ENCODE results near the gene ETNK2.

The ETNK2 gene

GRCh38 chr1:204149635-204150565 is 1.9 kb downstream of the ETNK2 start:
- no peak for DNase-seq (ENCODE audit: extremely low read depth in 1 of 2, low read depth in 1 of 2)

- no peak for DNase-seq (ENCODE audit: extremely low read depth in 1 of 2, low read depth in 1 of 2)
Observed at GRCh38 chr1:204149107-204149506, 2.7 kb downstream of the ETNK2 start.

GRCh38 chr1:204147406-204148383 is 4.1 kb downstream of the ETNK2 start:
- DNase-seq (ENCODE audit: extremely low read depth in 1 of 2, low read depth in 1 of 2) = no peak

- no peak for DNase-seq (ENCODE audit: extremely low read depth in 1 of 2, low read depth in 1 of 2)
Observed at GRCh38 chr1:204146965-204147364, 4.9 kb downstream of the ETNK2 start.

- DNase-seq (ENCODE audit: extremely low read depth in 1 of 2, low read depth in 1 of 2) = no peak
Observed at GRCh38 chr1:204146309-204146708, 5.5 kb downstream of the ETNK2 start.

- DNase-seq (ENCODE audit: extremely low read depth in 1 of 2, low read depth in 1 of 2) = no peak
Observed at GRCh38 chr1:204145033-204145504, 6.8 kb downstream of the ETNK2 start.

GRCh38 chr1:204143276-204144041 is 8.4 kb downstream of the ETNK2 start:
- DNase-seq (ENCODE audit: extremely low read depth in 1 of 2, low read depth in 1 of 2) = no peak

GRCh38 chr1:204142032-204142974 is 9.5 kb downstream of the ETNK2 start:
- no peak for DNase-seq (ENCODE audit: extremely low read depth in 1 of 2, low read depth in 1 of 2)

GRCh38 chr1:204141131-204141530 is 10.7 kb downstream of the ETNK2 start:
- no peak for DNase-seq (ENCODE audit: extremely low read depth in 1 of 2, low read depth in 1 of 2)

GRCh38 chr1:204139952-204140351 is 11.9 kb downstream of the ETNK2 start:
- DNase-seq (ENCODE audit: extremely low read depth in 1 of 2, low read depth in 1 of 2) = no peak

GRCh38 chr1:204139088-204139487 is 12.8 kb downstream of the ETNK2 start:
- DNase-seq (ENCODE audit: extremely low read depth in 1 of 2, low read depth in 1 of 2) = no peak

GRCh38 chr1:204136814-204137213 is 15.0 kb downstream of the ETNK2 start:
- no peak for DNase-seq (ENCODE audit: extremely low read depth in 1 of 2, low read depth in 1 of 2)

GRCh38 chr1:204134103-204134502 is 17.7 kb downstream of the ETNK2 start:
- DNase-seq (ENCODE audit: extremely low read depth in 1 of 2, low read depth in 1 of 2) = no peak

- DNase-seq (ENCODE audit: extremely low read depth in 1 of 2, low read depth in 1 of 2) = no peak
Observed at GRCh38 chr1:204132718-204133117, 19.1 kb downstream of the ETNK2 start.

GRCh38 chr1:204131978-204132377 is 19.9 kb downstream of the ETNK2 start:
- DNase-seq (ENCODE audit: extremely low read depth in 1 of 2, low read depth in 1 of 2) = no peak

- DNase-seq (ENCODE audit: extremely low read depth in 1 of 2, low read depth in 1 of 2) = no peak
Observed at GRCh38 chr1:204130981-204131892, 20.6 kb downstream of the ETNK2 start.

- no peak for DNase-seq (ENCODE audit: extremely low read depth in 1 of 2, low read depth in 1 of 2)
Observed at GRCh38 chr1:204130178-204130577, 21.7 kb downstream of the ETNK2 start.
